Upper lobe of right lung (tissue), 1 donor: ENCODE measurements around the gene CHST15. TPM values are rescaled to one million over a fixed set of nuclear protein-coding genes. Genes with fewer than 3 reads are reported as not detected.

Experiments
- ATAC-seq: fragments of 200-7000 bp; cut with Tn5 transposase; one replicate; pipeline ENCODE4 v1.9.1; 2020; ENCODE audit warnings: mild to moderate bottlenecking, moderate library complexity
- DNase-seq: peaks from one replicate; pipeline ENCODE4 v3.0.0-alpha.2; 2020
- H3K27ac ChIP-seq: fragments of 200-600 bp; one replicate; pipeline ENCODE4 v1.8.0; 2022
- H3K27me3 ChIP-seq: fragments of 200-600 bp; one replicate; pipeline ENCODE4 v1.8.0; 2022; ENCODE audit warnings: mild to moderate bottlenecking
- H3K36me3 ChIP-seq: fragments of 200-600 bp; one replicate; pipeline ENCODE4 v1.8.0; 2022
- H3K4me1 ChIP-seq: fragments of 200-600 bp; one replicate; pipeline ENCODE4 v1.8.0; 2022
- H3K4me3 ChIP-seq: fragments of 200-600 bp; one replicate; pipeline ENCODE4 v1.8.0; 2022; ENCODE audit warnings: mild to moderate bottlenecking
- H3K9me3 ChIP-seq: fragments of 200-600 bp; one replicate; pipeline ENCODE4 v1.8.0; 2022
- CTCF ChIP-seq: fragments of 200-600 bp; IDR thresholded peaks from one replicate; pipeline ENCODE4 v1.8.0; 2022; ENCODE audit warnings: antibody characterized with exemption
- intact Hi-C: fragments of 100-400 bp; cut with DNase I; formaldehyde crosslinking; loops from one replicate; pipeline ENCODE4 v1.11.0; 2022
- total RNA-seq: library from RNA; stranded (reverse); fragmentation: NEBNext Ultra II Directional; extraction: Animal tissue kit (Norgen Biotek cat#: 25700); gene quantifications from one replicate; pipeline ENCODE4 v1.2.1, GENCODE V29; 2021
- donor health status: DM: no; HTN: yes; CAD: no; lungs with severe emphysema.

The CHST15 gene
- total RNA-seq, 1 donor from 2014 or later: 49.2 TPM

- intact Hi-C loops: no loop called here
- peaks cover 13% of the 10 kb centered on the region for H3K36me3 ChIP-seq
- H3K4me1 ChIP-seq: peaks cover 23% of the 10 kb centered on the region
- H3K27me3 ChIP-seq: no peaks in the 10 kb centered on the region
- no peak overlapping the region for H3K27ac ChIP-seq
- no peak for TF ChIP-seq CTCF
- H3K9me3 ChIP-seq: no peaks in the 10 kb centered on the region
- no peak overlapping the region for H3K4me3 ChIP-seq
- DNase-seq (no peak), ATAC-seq (no peak)
These were observed 68.2 kb downstream of the CHST15 start for GRCh38 chr10:124025152-124025551.

GRCh38 chr10:124022066-124022465 lies 71.3 kb downstream of the CHST15 start:
- no peak for ATAC-seq
- Histone ChIP-seq H3K27me3 (no peaks in the 10 kb centered on the region), H3K36me3 (peaks cover 21% of the 10 kb centered on the region), H3K4me3 (no peak overlapping the region), H3K9me3 (no peaks in the 10 kb centered on the region), H3K27ac (no peak overlapping the region), H3K4me1 (peaks cover 10% of the 10 kb centered on the region)
- DNase-seq: no peak
- intact Hi-C loops: no loop called here
- no peak for TF ChIP-seq CTCF

GRCh38 chr10:124020981-124021815 lies 72.2 kb downstream of the CHST15 start:
- H3K4me1 ChIP-seq: peaks cover 4% of the 10 kb centered on the region
- H3K9me3 ChIP-seq: no peaks in the 10 kb centered on the region
- no peaks in the 10 kb centered on the region for H3K27me3 ChIP-seq
- TF ChIP-seq CTCF: no peak
- ATAC-seq (no peak), DNase-seq (no peak)
- no peak overlapping the region for H3K27ac ChIP-seq
- no peak overlapping the region for H3K4me3 ChIP-seq
- peaks cover 21% of the 10 kb centered on the region for H3K36me3 ChIP-seq
- intact Hi-C loops: no loop called here

- H3K36me3 ChIP-seq: peaks cover 21% of the 10 kb centered on the region
- H3K4me1 ChIP-seq: no peaks in the 10 kb centered on the region
- no peaks in the 10 kb centered on the region for H3K9me3 ChIP-seq
- intact Hi-C loops: no loop called here
- no peak overlapping the region for H3K4me3 ChIP-seq
- no peak for TF ChIP-seq CTCF
- ATAC-seq: no peak
- no peaks in the 10 kb centered on the region for H3K27me3 ChIP-seq
- no peak overlapping the region for H3K27ac ChIP-seq
- no peak for DNase-seq
These were observed 73.3 kb downstream of the CHST15 start for GRCh38 chr10:124019886-124020797.

GRCh38 chr10:124018886-124019525 lies 74.4 kb downstream of the CHST15 start:
- intact Hi-C loops: no loop called here
- no peaks in the 10 kb centered on the region for H3K27me3 ChIP-seq
- no peaks in the 10 kb centered on the region for H3K9me3 ChIP-seq
- H3K4me1 ChIP-seq: no peaks in the 10 kb centered on the region
- H3K36me3 ChIP-seq: peaks cover 21% of the 10 kb centered on the region
- TF ChIP-seq CTCF: no peak
- no peak for ATAC-seq
- H3K27ac ChIP-seq: no peak overlapping the region
- no peak for DNase-seq
- H3K4me3 ChIP-seq: no peak overlapping the region
